HPDE6-E6E7 (cell line): ENCODE results near the gene SLC25A42.
A peak's percentile ranks its signal among the peaks of the same experiment; 100 is the strongest.
"Not testable (repeated sequence)": the region's sequence is repeated elsewhere in the genome, so short reads cannot be mapped to it uniquely, and the experiment has no call there.

Experiments
- DNase-seq: peaks from one replicate; pipeline ENCODE4 v3.0.0; 2011; ENCODE audit warnings: missing footprints; ENCODE audit errors: extremely low spot score

SLC25A42 gene

DNA sequence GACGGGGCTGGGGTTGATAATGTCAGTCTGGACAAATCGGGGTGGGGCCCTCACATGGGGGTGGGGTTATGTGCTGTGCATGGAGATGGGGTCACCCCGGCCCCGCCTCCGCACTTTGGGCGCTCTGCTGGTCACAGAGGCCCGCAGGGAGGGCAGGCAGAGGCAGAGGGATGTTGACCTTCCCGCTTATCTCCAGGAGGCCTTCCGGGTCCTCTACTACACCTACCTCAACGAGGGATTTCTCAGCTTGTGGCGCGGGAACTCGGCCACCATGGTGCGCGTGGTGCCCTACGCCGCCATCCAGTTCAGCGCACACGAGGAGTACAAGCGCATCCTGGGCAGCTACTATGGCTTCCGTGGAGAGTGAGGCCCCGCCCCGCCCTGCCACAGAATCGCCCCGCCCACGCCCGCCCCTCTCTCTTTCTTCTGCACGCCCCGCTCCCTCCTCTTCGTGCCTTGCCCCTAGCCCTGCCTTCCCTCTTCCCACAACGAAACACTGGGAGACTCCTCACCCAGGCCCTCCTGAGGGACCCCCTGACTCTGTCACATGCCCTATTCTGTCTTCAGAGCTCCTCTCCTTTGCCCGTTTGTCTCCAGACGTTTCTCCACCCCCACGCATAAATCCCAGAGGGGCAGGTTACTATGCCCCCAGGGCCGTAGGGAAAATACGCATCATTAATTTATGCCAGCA is 41.7 kb downstream of the SLC25A42 start:
- DNase-seq: peak; percentile 35

DNA sequence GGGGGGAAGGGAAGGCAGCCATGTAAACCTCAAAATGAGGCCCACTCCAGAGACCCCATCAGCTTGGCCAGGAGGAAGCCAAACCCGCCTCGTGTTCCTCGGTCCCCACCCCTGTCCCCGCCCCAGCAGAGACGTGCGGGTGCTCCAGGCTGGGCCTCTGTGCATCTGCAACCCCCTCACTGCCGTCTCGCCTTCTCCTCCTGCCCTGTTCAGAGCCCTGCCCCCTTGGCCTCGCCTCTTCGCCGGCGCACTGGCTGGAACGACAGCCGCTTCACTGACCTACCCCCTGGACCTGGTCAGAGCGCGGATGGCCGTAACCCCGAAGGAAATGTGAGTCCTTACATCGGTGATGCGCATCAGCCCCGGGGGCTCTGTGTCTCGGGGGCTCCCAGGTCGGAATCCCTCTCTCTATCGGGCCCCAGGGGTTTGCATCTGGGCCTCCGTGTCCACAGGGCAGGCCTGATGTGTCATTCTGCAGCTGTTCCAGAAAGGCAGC is 42.3 kb downstream of the SLC25A42 start:
- DNase-seq: no peak

DNA sequence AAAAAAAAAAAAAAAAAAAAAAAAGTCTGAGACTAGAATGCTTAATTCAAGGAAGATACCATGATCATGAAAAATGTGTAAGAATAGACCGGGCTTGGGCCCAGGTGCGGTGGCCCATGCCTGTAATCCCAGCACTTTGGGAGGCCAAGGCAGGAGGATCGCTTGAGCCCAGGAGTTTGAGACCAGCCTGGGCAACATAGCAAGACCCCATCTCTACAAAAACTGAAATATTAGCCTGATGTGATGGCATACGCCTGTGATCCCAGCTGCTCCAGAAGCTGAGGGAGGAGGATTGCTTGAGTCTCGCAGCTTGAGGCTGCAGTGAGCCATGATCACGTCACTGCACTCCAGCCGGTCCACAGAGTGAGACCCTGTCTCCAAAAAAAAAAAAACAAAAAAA is 43.1 kb downstream of the SLC25A42 start:
- not testable (repeated sequence) for DNase-seq

DNA sequence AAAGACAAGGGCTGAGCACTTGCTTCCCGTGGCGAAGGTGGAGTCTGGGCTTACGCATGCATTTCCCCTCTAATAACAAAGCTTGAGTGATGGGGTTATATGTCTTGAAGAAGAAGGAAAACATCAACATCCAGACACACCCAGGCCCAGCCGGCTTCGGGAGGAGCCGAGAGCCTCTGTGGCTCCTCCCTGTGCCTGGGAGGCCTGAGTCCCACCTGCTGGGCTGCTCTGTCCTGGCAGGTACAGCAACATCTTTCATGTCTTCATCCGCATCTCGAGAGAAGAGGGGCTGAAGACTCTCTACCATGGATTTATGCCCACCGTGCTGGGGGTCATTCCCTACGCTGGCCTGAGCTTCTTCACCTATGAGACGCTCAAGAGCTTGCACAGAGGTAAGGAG is 43.9 kb downstream of the SLC25A42 start:
- no peak for DNase-seq

DNA sequence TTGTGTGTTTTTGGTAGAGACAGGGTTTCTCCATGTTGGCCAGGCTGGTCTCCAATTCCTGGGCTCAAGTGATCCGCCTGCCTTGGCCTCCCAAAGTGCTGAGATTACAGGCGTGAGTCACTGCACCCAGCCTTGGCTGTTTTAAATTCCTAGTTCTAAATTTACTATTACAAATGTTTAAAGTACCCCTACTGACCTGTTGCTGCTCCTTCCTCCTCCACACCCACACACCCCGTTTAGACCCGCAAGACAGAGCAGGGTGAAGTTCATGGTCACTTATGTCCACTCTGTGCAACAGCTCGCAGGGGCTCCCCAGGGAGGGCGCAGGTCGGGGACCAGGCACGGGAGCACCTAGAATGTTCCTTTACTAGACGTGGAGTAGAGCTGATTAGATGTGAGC is 45.8 kb downstream of the SLC25A42 start:
- DNase-seq: no peak

DNA sequence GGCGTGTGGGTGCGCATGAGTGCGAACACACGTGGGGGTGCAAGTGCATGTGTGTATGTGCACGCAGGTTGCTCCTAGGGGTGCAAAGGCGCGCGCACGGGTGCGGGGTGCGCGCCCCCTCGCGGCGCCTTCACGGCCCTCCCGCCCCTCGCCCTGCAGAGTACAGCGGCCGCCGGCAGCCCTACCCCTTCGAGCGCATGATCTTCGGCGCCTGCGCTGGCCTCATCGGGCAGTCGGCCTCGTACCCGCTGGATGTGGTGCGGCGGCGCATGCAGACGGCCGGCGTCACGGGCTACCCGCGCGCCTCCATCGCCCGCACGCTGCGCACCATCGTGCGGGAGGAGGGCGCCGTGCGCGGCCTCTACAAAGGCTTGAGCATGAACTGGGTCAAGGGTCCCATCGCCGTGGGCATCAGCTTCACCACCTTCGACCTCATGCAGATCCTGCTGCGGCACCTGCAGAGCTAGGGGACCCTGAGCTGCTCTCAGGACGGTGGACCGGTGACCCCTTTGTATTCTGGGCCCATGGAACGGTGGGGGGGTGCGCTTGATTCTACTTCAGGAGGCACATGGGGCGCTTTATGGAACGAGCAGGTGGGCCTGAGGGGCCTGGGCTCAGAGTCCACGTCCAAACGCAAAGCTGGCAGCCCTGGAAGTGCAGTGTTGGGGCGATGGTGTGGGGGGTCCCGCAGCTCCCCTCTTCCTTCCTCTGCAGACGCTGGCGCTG is 46.8 kb downstream of the SLC25A42 start:
- no peak for DNase-seq

DNA sequence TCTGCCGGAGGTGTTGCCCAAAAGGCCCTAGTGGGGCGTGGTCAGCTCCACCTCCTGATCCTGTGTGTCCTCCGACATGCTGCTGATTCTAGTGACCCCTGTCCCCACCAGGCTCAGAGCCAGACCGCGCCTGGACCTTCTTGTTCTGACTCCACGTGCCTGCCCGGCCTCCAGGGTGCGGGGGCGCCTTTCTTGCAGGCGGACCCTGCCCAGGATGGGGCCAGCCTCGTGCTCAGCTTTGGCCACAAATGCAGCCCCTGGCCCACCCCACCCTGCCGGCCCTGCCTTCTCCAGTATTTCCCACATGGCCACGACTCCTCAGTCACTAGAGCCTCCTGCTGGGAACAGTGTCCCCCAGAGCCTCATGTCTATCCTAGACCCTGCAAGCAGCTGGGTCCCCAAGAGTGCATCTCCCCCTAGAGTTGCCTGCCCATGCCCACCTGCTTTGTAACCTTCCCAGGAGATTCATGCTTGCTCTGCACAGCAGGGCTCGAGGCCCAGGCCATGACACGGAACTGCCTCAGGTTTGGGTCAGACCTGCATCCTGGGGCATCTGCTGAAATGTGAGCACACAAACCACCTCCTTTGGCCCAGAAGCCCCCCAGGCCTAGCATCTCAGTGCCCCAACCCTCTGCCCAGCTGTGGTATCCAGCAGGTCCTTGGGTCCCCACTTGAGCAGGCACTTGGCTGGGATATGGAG is 47.5 kb downstream of the SLC25A42 start:
- no peak for DNase-seq

DNA sequence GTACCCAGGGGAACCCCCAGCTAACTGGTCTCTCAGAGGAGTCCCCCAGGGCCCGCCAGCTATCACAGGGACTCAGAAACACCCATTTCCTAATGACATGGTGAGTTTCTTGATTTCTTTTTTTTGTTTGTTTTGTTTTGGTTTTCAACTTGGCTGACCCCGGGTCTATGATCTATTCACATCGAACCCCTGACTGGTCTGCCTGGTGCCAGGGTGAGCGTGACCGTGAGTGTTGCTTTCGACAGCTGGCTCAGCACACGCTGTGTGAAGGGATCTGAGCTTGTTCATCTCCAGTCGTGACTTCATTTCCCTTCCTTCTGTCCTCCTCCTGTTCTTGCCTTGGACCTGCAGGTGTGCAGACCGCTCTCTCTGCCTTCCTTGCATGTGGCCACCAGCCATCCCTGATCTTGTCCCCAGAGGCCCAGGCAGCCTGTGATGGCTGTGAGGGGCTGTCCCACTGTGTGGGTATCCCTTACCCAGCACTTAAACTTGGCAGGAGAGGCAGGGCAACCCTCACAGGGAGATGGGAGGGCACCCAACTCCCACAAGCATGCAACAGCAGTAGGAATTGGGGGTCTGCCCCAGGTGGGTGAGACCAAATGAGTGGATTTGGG is 48.3 kb downstream of the SLC25A42 start:
- DNase-seq: no peak

GRCh38 chr19:19113040-19113626 is 49.3 kb downstream of the SLC25A42 start:
- DNase-seq: no peak

DNA sequence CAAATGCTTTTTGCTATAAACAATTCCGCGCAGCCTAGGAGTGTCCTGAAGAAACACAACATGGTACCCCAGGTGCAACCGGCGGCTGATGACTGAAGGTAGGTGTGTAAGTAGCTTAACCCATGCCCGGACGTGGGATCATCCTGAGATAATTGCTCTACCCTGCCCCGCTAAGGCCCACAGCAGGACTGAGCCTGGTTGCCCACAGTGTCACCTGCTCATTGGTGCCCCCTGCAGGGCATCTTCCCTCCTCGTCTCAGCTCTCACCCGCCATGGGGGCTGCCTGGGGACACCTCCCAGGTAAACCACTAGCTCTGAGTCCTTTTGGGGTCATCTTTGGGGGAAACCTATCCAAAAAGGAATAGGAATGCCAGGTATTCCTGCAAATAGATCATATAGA is 52.2 kb downstream of the SLC25A42 start:
- DNase-seq: no peak

DNA sequence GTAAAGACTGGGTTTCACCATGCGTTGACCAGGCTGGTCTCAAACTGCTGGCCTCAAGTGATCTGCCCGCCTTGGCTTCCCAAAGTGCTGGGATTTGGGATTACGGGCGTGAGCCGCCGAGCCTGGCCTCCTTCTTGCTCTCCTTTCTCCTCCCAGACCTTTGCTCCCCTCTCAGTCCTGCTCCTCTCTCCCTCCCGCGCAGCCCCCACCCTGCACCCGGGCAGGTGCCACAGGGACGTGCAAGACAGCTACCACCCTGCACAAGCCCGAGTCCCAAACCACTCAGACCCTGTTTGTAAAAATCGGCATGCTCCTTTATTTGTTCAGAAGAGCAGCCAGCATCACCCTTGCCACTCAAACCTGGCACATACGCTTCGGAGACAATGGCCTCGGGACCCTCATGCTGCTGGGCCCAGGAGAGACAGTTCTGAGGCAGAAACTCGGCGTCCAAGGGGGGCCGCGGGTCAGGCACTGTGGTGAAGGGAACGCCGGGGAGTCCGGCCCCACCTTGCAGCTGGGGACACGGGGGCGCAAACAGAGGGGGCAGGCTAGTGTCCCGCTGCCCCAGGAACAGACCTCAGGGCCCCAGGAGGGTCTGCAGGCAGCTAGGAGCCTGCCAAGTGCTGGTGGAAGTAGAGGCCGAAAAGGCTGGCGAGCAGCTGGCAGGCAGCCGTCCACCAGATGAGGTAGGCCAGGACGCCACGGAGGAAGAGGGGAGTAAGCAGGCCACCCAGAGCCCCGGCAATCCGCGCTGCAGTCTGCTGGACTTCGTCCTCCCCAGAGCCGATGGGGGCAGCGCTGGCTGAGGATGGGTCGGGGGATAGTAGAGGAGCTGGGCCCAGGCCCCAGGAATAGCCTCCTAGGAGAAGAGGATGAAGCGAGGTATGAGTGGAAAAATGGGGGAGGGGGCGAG is 55.8 kb downstream of the SLC25A42 start:
- DNase-seq: no peak

DNA sequence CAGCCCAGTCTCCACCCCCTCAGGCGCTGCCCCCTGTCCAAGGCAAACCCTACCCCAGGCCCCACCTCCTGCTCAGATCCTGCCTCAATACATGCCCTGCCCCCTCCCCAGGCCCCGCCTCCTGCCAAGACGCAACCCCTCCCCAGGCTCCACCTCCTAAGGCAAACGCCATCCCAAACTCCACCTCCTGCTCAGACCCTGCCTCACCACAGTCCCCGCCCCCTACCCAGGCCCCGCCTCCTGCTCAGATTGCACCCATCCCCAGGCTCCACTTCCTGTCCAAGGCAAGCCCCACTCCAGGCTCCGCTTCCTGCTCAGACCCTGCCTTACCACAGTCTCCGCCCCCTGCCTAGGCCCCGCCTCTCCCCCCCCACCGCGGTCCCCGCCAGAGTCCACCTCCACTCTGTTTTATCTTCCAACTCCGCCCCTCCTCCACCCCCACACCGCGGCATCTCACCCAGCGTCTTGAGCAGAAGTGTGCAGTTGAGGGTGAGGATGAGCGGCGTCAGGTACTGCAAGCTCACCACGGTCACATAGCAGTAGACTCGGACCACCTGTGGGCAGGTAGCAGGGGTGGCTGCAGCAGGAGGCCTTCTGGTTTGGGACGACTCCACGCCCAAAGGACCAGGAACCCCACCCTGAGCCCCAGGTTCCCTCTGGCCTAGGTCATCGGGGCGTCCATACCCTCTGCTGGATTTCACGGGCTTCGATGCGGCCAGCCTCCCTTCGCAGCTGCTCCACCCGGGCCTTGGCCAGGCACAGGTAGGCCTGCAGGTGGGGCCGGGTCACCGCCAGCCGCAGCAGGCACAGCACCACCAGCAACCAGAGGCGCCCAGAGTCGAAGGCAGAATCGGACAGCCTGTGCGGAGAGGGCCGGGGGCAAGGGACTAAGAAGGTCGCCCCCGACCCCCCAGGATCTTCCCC is 56.8 kb downstream of the SLC25A42 start:
- no peak for DNase-seq

- no peak for DNase-seq
Measured at GRCh38 chr19:19121371-19121770, 57.6 kb downstream of the SLC25A42 start.

GRCh38 chr19:19122902-19123301 is 59.1 kb downstream of the SLC25A42 start:
- no peak for DNase-seq

- no peak for DNase-seq
Measured at GRCh38 chr19:19123386-19123785, 59.6 kb downstream of the SLC25A42 start.

- DNase-seq: no peak
Measured at GRCh38 chr19:19126102-19126501, 62.3 kb downstream of the SLC25A42 start.

DNA sequence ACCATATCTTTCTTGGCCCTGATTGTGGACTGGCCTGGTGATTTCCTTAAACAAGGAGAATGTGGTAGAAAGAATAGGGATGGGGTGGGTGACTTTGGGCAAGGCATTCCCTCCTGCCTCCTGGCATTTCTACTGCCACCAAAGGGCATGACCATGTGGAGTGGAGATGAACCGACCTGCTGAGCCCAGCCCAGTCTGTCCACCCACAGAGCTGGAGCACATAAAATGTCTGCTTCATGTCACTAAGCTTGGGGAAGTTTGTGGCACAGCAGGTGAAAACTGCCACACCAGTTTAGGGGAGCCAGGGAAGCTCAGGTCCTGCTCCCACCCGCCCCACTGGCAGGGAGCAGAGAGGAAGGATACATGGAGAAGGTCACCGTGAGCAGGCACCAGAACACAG is 68.2 kb downstream of the SLC25A42 start:
- no peak for DNase-seq

- no peak for DNase-seq
Measured at GRCh38 chr19:19132912-19133311, 69.1 kb downstream of the SLC25A42 start.

- no peak for DNase-seq
Measured at GRCh38 chr19:19133985-19134384, 70.2 kb downstream of the SLC25A42 start.

DNA sequence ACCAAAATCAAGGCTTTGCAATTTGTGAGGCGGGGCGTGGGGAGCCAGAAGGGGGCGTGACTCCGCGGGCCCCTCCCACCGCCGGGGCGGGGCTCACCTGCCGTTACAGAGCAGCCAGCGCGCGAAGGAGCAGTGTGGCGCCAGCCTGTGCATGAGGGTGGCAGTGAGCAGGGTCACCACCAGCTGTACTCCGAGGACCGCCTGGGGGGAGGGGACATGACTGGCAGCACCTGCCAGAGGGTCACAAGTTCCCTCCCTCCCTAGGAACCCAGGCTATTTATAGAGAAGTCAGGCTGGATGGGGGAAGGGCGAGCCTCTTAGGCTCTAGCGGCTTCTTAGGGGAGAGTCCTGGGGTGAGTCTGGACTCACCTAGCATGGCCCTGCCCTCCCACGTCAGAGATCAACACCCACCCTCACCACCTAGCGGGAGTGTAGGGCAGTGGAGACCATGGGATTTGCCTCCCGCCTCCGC is 70.9 kb downstream of the SLC25A42 start:
- DNase-seq: no peak
